Measurements from ENCODE around the gene HSPA2. TPM values are rescaled to one million over a fixed set of nuclear protein-coding genes. Genes with fewer than 3 reads are reported as not detected.
A peak's percentile ranks its signal among the peaks of the same experiment; 100 is the strongest.
"Not testable (repeated sequence)": the region's sequence is repeated elsewhere in the genome, so short reads cannot be mapped to it uniquely, and the experiment has no call there.

Gene HSPA2
- polyA plus RNA-seq, 1 of the 3 experiments (the other 2 are of a cell fraction), result 20.8 TPM

DNA sequence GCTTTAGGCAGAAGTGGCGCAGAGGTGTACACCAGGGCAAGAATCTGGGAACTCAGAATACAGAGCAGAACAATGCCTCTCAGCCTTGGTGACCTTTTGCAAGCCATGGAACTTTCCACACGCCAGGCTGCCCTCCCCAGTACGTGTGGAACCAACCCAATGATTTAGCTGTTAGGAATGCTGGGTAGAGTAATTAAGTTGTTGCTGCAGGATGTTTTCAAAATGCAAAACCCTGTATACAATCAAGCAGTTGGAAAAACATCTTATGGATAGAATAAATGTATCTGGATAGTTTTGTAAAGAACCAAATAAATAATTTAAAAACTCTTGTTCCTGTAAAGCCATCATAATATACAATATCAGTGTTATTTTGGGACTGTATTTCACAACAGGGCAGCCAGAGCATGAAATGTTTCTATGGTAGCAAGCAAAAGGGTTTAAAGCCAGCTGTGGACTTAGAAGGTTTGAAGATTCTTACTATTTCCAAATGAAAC lies 28.6 kb downstream of the HSPA2 start:
- POLR2A ChIA-PET, result no interaction called here

DNA sequence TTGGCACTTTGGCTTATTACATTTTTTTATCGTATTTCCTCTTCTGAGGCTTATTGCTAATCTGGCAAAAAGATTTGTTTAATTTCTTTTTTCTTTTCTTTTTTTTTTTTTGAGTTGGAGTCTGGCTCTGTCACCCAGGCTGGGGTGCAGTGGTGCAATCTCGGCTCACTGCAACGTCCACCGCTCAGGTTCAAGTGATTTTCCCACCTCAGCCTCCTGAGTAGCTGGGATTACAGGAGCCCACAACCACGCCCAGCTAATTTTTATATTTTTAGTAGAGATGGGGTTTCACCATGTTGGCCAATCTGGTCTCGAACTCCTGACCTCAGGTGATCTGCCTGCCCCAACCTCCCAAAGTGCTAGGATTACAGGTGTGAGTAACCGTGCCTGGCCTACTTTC lies 29.1 kb downstream of the HSPA2 start:
- H3K79me2 ChIP-seq (ENCODE audit: insufficient read depth); POLR2A ChIA-PET; H3K9me2 ChIP-seq; H3K27me3 ChIP-seq (ENCODE audit: insufficient read depth); H2AFZ ChIP-seq (ENCODE audit: low read depth); H3F3A ChIP-seq (replicated peaks; ENCODE audit: insufficient read depth); H3K36me3 ChIP-seq (replicated peaks in 1 of 2; ENCODE audit: control insufficient read depth in 1 of 2, insufficient read depth in 2 of 2, low read length in 1 of 2); H3K4me3 ChIP-seq (ENCODE audit: low read depth in 2 of 2, low read length in 1 of 2); H4K20me1 ChIP-seq (ENCODE audit: insufficient read depth); DNase-seq; H3K9me3 ChIP-seq; H3K4me2 ChIP-seq; H3K9ac ChIP-seq: not testable (repeated sequence)
- H3K4me1 ChIP-seq (ENCODE audit: control insufficient read depth in 1 of 2, insufficient read depth in 2 of 2, low read depth in 1 of 2, low read length in 1 of 2), result peaks cover 6 to 15% of the 10 kb centered on the region in 2 experiments
- peak overlapping the region; percentile 24 to 29; a peak in 2 of 4 replicates for H3K27ac ChIP-seq (ENCODE audit: low read depth in 2 of 2, low read length in 1 of 2)
- WGBS (ENCODE audit: low lambda C conversion rate), result 92% methylated on average over 7 of the region's 7 CpGs
- CTCF ChIA-PET, result interaction anchor here (1.1 kb wide), 1 partner anchor 10 kb away, joined by 3 read pairs; no protein-coding TSS in a partner anchor

More for the DNA sequence above, 28.6 kb downstream of the HSPA2 start:
- peak overlapping the region; percentile 39; the same call in 1 of the 2 replicates for H2AFZ ChIP-seq (ENCODE audit: low read depth)
- H3K27me3 ChIP-seq (ENCODE audit: insufficient read depth), result no peaks in the 10 kb centered on the region
- CTCF ChIA-PET, result interaction anchor here (0.8 to 1.2 kb wide), 3 partner anchors 8 to 58 kb away, joined by 3 read pairs; no protein-coding TSS in a partner anchor
- peaks cover 4% of the 10 kb centered on the region for H3F3A ChIP-seq (replicated peaks; ENCODE audit: insufficient read depth)
- no peaks in the 10 kb centered on the region for H3K36me3 ChIP-seq (replicated peaks in 1 of 2; ENCODE audit: control insufficient read depth in 1 of 2, insufficient read depth in 2 of 2, low read length in 1 of 2)
- no peaks in the 10 kb centered on the region for H3K9me3 ChIP-seq
- H3K9ac ChIP-seq, result no peak overlapping the region
- no peak overlapping the region for H3K4me3 ChIP-seq (ENCODE audit: low read depth in 2 of 2, low read length in 1 of 2)
- no peaks in the 10 kb centered on the region for H4K20me1 ChIP-seq (ENCODE audit: insufficient read depth)
- peaks cover 6 to 15% of the 10 kb centered on the region in 2 experiments for H3K4me1 ChIP-seq (ENCODE audit: control insufficient read depth in 1 of 2, insufficient read depth in 2 of 2, low read depth in 1 of 2, low read length in 1 of 2)
- 40% methylated on average over 3 of the region's 3 CpGs for WGBS (ENCODE audit: low lambda C conversion rate)
- peak overlapping the region; percentile 24 to 29; a peak in 2 of 4 replicates for H3K27ac ChIP-seq (ENCODE audit: low read depth in 2 of 2, low read length in 1 of 2)
- TF ChIP-seq RXRA (IDR thresholded peaks at IDR 0.05; ENCODE audit: borderline replicate concordance, low read depth) (peak; percentile 17; the same call in 1 of the 2 replicates), NRF1 (IDR thresholded peaks at IDR 0.05; ENCODE audit: low read depth, low read length) (no peak), FOSL2 (IDR thresholded peaks at IDR 0.05; ENCODE audit: borderline replicate concordance, low read depth) (peak; percentile 48; the same call in 1 of the 2 replicates), JUND (IDR thresholded peaks at IDR 0.05) (peak; percentile 43), GATA2 (CRISPR knock-in tag; IDR thresholded peaks at IDR 0.05) (no peak)
- no peaks in the 10 kb centered on the region for H3K9me2 ChIP-seq
- no peak overlapping the region for H3K4me2 ChIP-seq
- no peaks in the 10 kb centered on the region for H3K79me2 ChIP-seq (ENCODE audit: insufficient read depth)
- DNase-seq, result no peak

DNA sequence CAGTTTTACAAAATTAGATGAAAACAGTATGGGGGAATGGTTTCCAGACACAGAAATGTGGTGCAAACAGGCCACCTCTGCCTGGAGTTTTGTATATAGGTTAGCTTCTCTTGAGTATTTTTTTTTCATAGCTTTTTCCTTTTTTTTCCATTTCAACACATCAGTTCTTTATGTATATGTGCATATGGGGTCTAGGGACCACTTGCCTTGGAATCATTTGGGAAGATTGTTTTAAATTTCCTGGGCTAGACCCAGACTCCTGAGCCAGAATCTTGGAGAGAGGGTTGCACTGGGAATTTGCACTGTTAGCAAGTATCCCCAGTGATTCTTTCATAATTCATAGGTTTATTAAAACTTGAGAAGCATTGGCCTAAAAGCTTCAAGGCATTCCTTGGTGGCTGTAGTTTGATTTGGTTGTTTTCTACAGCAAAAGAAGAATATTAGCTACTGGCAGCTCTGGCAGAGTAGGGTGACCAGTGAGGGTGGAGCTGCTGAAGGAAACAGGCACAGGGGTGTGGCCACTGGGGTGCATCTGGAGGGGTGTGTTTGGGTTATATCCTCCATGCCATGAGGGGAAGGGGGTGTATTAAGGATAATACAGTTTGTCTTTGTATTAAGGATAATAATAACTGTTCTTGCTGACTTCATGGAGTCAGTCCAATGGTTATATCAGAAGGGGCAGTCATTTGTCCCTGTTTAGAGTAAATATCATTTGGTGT lies 32.0 kb downstream of the HSPA2 start:
- Histone ChIP-seq H3K4me2 (no peak overlapping the region), H2AFZ (ENCODE audit: low read depth) (no peak overlapping the region), H3F3A (replicated peaks; ENCODE audit: insufficient read depth) (no peaks in the 10 kb centered on the region), H3K4me3 (ENCODE audit: low read depth in 2 of 2, low read length in 1 of 2) (no peak overlapping the region), H3K27ac (ENCODE audit: low read depth in 2 of 2, low read length in 1 of 2) (no peak overlapping the region), H3K79me2 (ENCODE audit: insufficient read depth) (no peaks in the 10 kb centered on the region), H3K27me3 (ENCODE audit: insufficient read depth) (no peaks in the 10 kb centered on the region), H4K20me1 (ENCODE audit: insufficient read depth) (no peaks in the 10 kb centered on the region), H3K9me2 (no peaks in the 10 kb centered on the region), H3K36me3 (replicated peaks in 1 of 2; ENCODE audit: control insufficient read depth in 1 of 2, insufficient read depth in 2 of 2, low read length in 1 of 2) (no peaks in the 10 kb centered on the region), H3K9me3 (no peaks in the 10 kb centered on the region), H3K4me1 (ENCODE audit: control insufficient read depth in 1 of 2, insufficient read depth in 2 of 2, low read depth in 1 of 2, low read length in 1 of 2) (peaks cover 2 to 6% of the 10 kb centered on the region in 2 experiments; a peak in 2 of 4 replicates), H3K9ac (no peak overlapping the region)
- POLR2A ChIA-PET, result no interaction called here
- no peak for DNase-seq
- CTCF ChIA-PET, result interaction anchor here (0.8 kb wide), 1 partner anchor 64 kb away, joined by 4 read pairs; no protein-coding TSS in a partner anchor
- TF ChIP-seq ZBTB33 (IDR thresholded peaks at IDR 0.05; ENCODE audit: borderline replicate concordance, low read depth), result no peak
- no peak for TF ChIP-seq RCOR1 (IDR thresholded peaks at IDR 0.05; ENCODE audit: low read length)
- no peak for TF ChIP-seq TEAD4 (IDR thresholded peaks at IDR 0.05; ENCODE audit: borderline replicate concordance, insufficient read depth)
- TF ChIP-seq USF1 (IDR thresholded peaks at IDR 0.05; ENCODE audit: borderline replicate concordance, low read depth), result no peak
- TF ChIP-seq MXI1 (IDR thresholded peaks at IDR 0.05; ENCODE audit: low read depth, low read length), result no peak
- no peak for TF ChIP-seq RFX5 (IDR thresholded peaks at IDR 0.05; ENCODE audit: low read length)
- TF ChIP-seq NRF1 (IDR thresholded peaks at IDR 0.05; ENCODE audit: low read depth, low read length), result no peak
- TF ChIP-seq FOXM1 (IDR thresholded peaks at IDR 0.05; ENCODE audit: low read depth), result no peak
- no peak for TF ChIP-seq SIN3A (IDR thresholded peaks at IDR 0.05; ENCODE audit: borderline replicate concordance, low read depth, low read length)
- no peak for TF ChIP-seq TCF12 (IDR thresholded peaks at IDR 0.05)
- no peak for TF ChIP-seq RAD21 (IDR thresholded peaks at IDR 0.05; ENCODE audit: low read length)
- TF ChIP-seq FOSL2 (IDR thresholded peaks at IDR 0.05; ENCODE audit: borderline replicate concordance, low read depth), result no peak
- TF ChIP-seq, protein P1, sequence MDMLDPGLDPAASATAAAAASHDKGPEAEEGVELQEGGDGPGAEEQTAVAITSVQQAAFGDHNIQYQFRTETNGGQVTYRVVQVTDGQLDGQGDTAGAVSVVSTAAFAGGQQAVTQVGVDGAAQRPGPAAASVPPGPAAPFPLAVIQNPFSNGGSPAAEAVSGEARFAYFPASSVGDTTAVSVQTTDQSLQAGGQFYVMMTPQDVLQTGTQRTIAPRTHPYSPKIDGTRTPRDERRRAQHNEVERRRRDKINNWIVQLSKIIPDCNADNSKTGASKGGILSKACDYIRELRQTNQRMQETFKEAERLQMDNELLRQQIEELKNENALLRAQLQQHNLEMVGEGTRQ (IDR thresholded peaks at IDR 0.05; ENCODE audit: borderline replicate concordance, low read depth, low read length), result no peak
